SK-N-SH (cell line): ENCODE data around the gene RNF151. TPM values are rescaled to one million over a fixed set of nuclear protein-coding genes. Genes with fewer than 3 reads are reported as not detected.

Experiments used
- CTCF ChIA-PET: fragments of 300-600, 350-600 bp; formaldehyde crosslinking; extraction: SDS; loops from one replicate; lab custom pipeline; 2021; lab: Yijun Ruan, JAX
- POLR2A ChIA-PET: fragments of 350-600 bp; sonication (Branson Sonifier 250); formaldehyde crosslinking; extraction: SDS; loops from one replicate; lab custom pipeline; 2020; ENCODE audit warnings: antibody characterized with exemption, inconsistent platforms; lab: Yijun Ruan, JAX
- DNase-seq: peaks from one replicate; pipeline ENCODE4 v3.0.0; 2012
- H2AFZ ChIP-seq: fragments of 200-600 bp; sonication (generic); 2 replicates; pipeline ENCODE4 v1.8.1; 2016; ENCODE audit warnings: antibody characterized with exemption, mild to moderate bottlenecking, low read depth
- H3F3A ChIP-seq: fragments of 200-600 bp; sonication (generic); replicated peaks from 2 replicates; pipeline ENCODE3; 2016; ENCODE audit warnings: antibody characterized with exemption, mild to moderate bottlenecking; ENCODE audit not compliant: insufficient read depth
- H3K27ac ChIP-seq, 2 experiments: fragments of 200-500 bp in 1 of 2; fragments of 200-600 bp in 1 of 2; sonication (Bioruptor generic) in 1 of 2; sonication (generic), shearing (Covaris generic) in 1 of 2; 2 replicates each; pipeline versions ENCODE4 v1.5.1 to v1.6.1; 2014 to 2016; ENCODE audit warnings: low read depth in 2 of 2, inconsistent platforms in 1 of 2, low read length in 1 of 2, mild to moderate bottlenecking in 1 of 2, mixed read lengths in 1 of 2
- H3K27me3 ChIP-seq: fragments of 200-600 bp; sonication (generic), shearing (Covaris generic); 2 replicates; pipeline ENCODE4 v1.6.1; 2016; ENCODE audit warnings: mixed run types; ENCODE audit not compliant: insufficient read depth
- H3K36me3 ChIP-seq, 2 experiments: fragments of 200-500 bp in 1 of 2; fragments of 200-600 bp in 1 of 2; sonication (Bioruptor generic) in 1 of 2; sonication (generic) in 1 of 2; replicated peaks in 1 of 2; 2 replicates each; pipeline versions ENCODE3 to v1.5.1; 2014 to 2016; ENCODE audit warnings: low read length in 1 of 2, mild to moderate bottlenecking in 1 of 2; ENCODE audit not compliant: insufficient read depth in 2 of 2, control insufficient read depth in 1 of 2
- H3K4me1 ChIP-seq, 2 experiments: fragments of 200-500 bp in 1 of 2; fragments of 200-600 bp in 1 of 2; sonication (Bioruptor generic) in 1 of 2; sonication (generic), shearing (Covaris generic) in 1 of 2; 2 replicates each; pipeline versions ENCODE4 v1.5.1 to v1.6.1; 2014 to 2016; ENCODE audit warnings: low read depth in 1 of 2, low read length in 1 of 2, mixed run types in 1 of 2; ENCODE audit not compliant: insufficient read depth in 2 of 2, control insufficient read depth in 1 of 2
- H3K4me2 ChIP-seq: fragments of 200-600 bp; sonication (generic), shearing (Covaris generic); 2 replicates; pipeline ENCODE4 v1.6.1; 2017; ENCODE audit warnings: mixed run types
- H3K4me3 ChIP-seq, 2 experiments: fragments of 200-500 bp in 1 of 2; fragments of 200-600 bp in 1 of 2; sonication (Bioruptor generic) in 1 of 2; sonication (generic), shearing (Covaris generic) in 1 of 2; 2 replicates each; pipeline versions ENCODE4 v1.5.1 to v1.8.1; 2014 to 2016; ENCODE audit warnings: low read depth in 2 of 2, inconsistent platforms in 1 of 2, low read length in 1 of 2, mild to moderate bottlenecking in 1 of 2, mixed read lengths in 1 of 2, moderate library complexity in 1 of 2
- H3K79me2 ChIP-seq: fragments of 200-600 bp; sonication (generic); 2 replicates; pipeline ENCODE4 v1.8.1; 2017; ENCODE audit warnings: mild to moderate bottlenecking; ENCODE audit not compliant: insufficient read depth
- H3K9ac ChIP-seq: fragments of 200-600 bp; sonication (generic); 2 replicates; pipeline ENCODE4 v1.6.1; 2017; ENCODE audit warnings: mixed run types
- H3K9me2 ChIP-seq: fragments of 200-600 bp; sonication (generic); 2 replicates; pipeline ENCODE4 v1.6.1; 2017; ENCODE audit warnings: mixed run types
- H3K9me3 ChIP-seq: fragments of 200-600 bp; sonication (generic); 2 replicates; pipeline ENCODE4 v1.6.1; 2017; ENCODE audit warnings: mixed run types, mild to moderate bottlenecking, moderate library complexity
- H4K20me1 ChIP-seq: fragments of 200-600 bp; sonication (generic); 2 replicates; pipeline ENCODE4 v1.6.1; 2017; ENCODE audit warnings: mild to moderate bottlenecking, mixed run types; ENCODE audit not compliant: insufficient read depth
- ELF1 ChIP-seq: IDR thresholded peaks from 2 replicates; pipeline ENCODE4 v1.4.0; 2012
- EP300 ChIP-seq, 2 experiments: IDR thresholded peaks; 2 replicates each; pipeline versions ENCODE4 v1.4.0 to v1.6.1; 2012; ENCODE audit warnings: borderline replicate concordance in 1 of 2, low read depth in 1 of 2, low read length in 1 of 2
- EZH2phosphoT487 ChIP-seq: fragments of 200-600 bp; sonication (generic); IDR thresholded peaks from 2 replicates; pipeline ENCODE4 v1.6.1; 2017; ENCODE audit warnings: low read depth, mixed run types, mild to moderate bottlenecking, antibody characterized with exemption, moderate library complexity, borderline replicate concordance
- FOXJ3 ChIP-seq: sonication (generic); formaldehyde crosslinking; IDR thresholded peaks from 2 replicates; pipeline ENCODE4 v1.5.1; 2020; ENCODE audit warnings: mild to moderate bottlenecking, missing genetic modification reagents
- GABPA ChIP-seq: IDR thresholded peaks from 2 replicates; pipeline ENCODE4 v1.4.0; 2012; ENCODE audit warnings: low read depth, mild to moderate bottlenecking
- GATA2 ChIP-seq: sonication (generic); formaldehyde crosslinking; IDR thresholded peaks from 2 replicates; pipeline ENCODE4 v1.5.0; 2020; ENCODE audit warnings: mild to moderate bottlenecking, missing genetic modification reagents
- MEF2A ChIP-seq: IDR thresholded peaks from 2 replicates; pipeline ENCODE4 v1.4.0; 2012; ENCODE audit warnings: low read depth, borderline replicate concordance
- RAD21 ChIP-seq: IDR thresholded peaks from 2 replicates; pipeline ENCODE4 v1.6.1; 2012; ENCODE audit warnings: mild to moderate bottlenecking, low read length
- REST ChIP-seq: IDR thresholded peaks from 2 replicates; pipeline ENCODE4 v1.6.1; 2012; ENCODE audit warnings: mild to moderate bottlenecking, low read depth, low read length, moderate library complexity
- SIN3A ChIP-seq: IDR thresholded peaks from 2 replicates; pipeline ENCODE4 v1.6.1; 2012; ENCODE audit warnings: low read depth, mild to moderate bottlenecking, low read length, moderate library complexity, borderline replicate concordance
- TAF1 ChIP-seq: IDR thresholded peaks from 2 replicates; pipeline ENCODE4 v1.6.1; 2012; ENCODE audit warnings: low read depth, mild to moderate bottlenecking, low read length, moderate library complexity, borderline replicate concordance
- TCF12 ChIP-seq: IDR thresholded peaks from 2 replicates; pipeline ENCODE4 v1.4.0; 2012
- TEAD4 ChIP-seq: IDR thresholded peaks from 2 replicates; pipeline ENCODE4 v1.4.0; 2012; ENCODE audit warnings: mild to moderate bottlenecking, borderline replicate concordance; ENCODE audit not compliant: insufficient read depth
- YY1 ChIP-seq: IDR thresholded peaks from 2 replicates; pipeline ENCODE4 v1.4.0; 2012; ENCODE audit warnings: low read depth, mild to moderate bottlenecking
- WGBS: methylation state at CpG from one replicate; pipeline ENCODE4 v1.1.6; 2017; ENCODE audit warnings: low lambda C conversion rate; 5-methylcytosine and 5-hydroxymethylcytosine counted together
- polyA plus RNA-seq, 3 experiments: library from polyadenylated mRNA; depleted of rRNA; stranded (reverse); fragments of >200 nt; gene quantifications; 2 replicates each; pipeline ENCODE4 v1.2.3, GENCODE V29; 2012
- TF ChIP-seq, protein P1 (sequence below): fragments of 200-600 bp; sonication (generic); IDR thresholded peaks from 2 replicates; pipeline ENCODE4 v1.6.1; 2017; ENCODE audit warnings: antibody characterized with exemption, mild to moderate bottlenecking, moderate library complexity
- TF ChIP-seq, protein P2 (sequence below): fragments of 150-350 bp; IDR thresholded peaks from 2 replicates; pipeline ENCODE4 v1.6.1; 2017; ENCODE audit warnings: antibody characterized with exemption, low read length, low read depth, borderline replicate concordance

The RNF151 gene
- polyA plus RNA-seq, 1 of the 3 experiments (the other 2 are of a cell fraction) = 0.07 TPM

GRCh38 chr16:1991135-1991551 lies 24.5 kb downstream of the RNF151 start:
- H2AFZ ChIP-seq = no peak overlapping the region

More at GRCh38 chr16:1991135-1991551, 24.5 kb downstream of the RNF151 start:
- Histone ChIP-seq H3K36me3 (peaks cover 0 to 5% of the 10 kb centered on the region in 2 experiments), H3K4me2 (0 out of 2 replicates have a peak overlapping the region, but pooled peaks have one; percentile 85), H4K20me1 (no peaks in the 10 kb centered on the region), H3K9me3 (no peaks in the 10 kb centered on the region), H3K9me2 (no peaks in the 10 kb centered on the region), H3K79me2 (peaks cover 2% of the 10 kb centered on the region; the same call in 1 of the 2 replicates), H3K4me1 (peaks cover 0 to 18% of the 10 kb centered on the region in 2 experiments; a peak in 1 of 4 replicates), H3F3A (peaks cover 16% of the 10 kb centered on the region), H3K9ac (no peak overlapping the region), H3K27me3 (no peaks in the 10 kb centered on the region), H3K27ac (no peak overlapping the region), H3K4me3 (peak overlapping the region in 1 of 2 experiments; percentile 62; a peak in 1 of 4 replicates)
- POLR2A ChIA-PET = no interaction called here
- CTCF ChIA-PET = interaction anchor here (1.3 to 12.9 kb wide), 2 partner anchors 13 to 18 kb away, joined by 4 to 108 read pairs; no protein-coding TSS in a partner anchor
- DNase-seq = no peak
- TF ChIP-seq REST (no peak), GATA2 (CRISPR knock-in tag) (no peak), EP300 (IDR thresholded peaks at IDR 0.05; ENCODE audit: borderline replicate concordance in 1 of 2, low read depth in 1 of 2, low read length in 1 of 2) (no peak), TAF1 (no peak), YY1 (no peak), GABPA (no peak), RAD21 (no peak), ELF1 (no peak), MEF2A (no peak), SIN3A (no peak), TCF12 (no peak), FOXJ3 (CRISPR knock-in tag) (no peak), EZH2phosphoT487 (no peak), TEAD4 (no peak)
- TF ChIP-seq, protein P1, sequence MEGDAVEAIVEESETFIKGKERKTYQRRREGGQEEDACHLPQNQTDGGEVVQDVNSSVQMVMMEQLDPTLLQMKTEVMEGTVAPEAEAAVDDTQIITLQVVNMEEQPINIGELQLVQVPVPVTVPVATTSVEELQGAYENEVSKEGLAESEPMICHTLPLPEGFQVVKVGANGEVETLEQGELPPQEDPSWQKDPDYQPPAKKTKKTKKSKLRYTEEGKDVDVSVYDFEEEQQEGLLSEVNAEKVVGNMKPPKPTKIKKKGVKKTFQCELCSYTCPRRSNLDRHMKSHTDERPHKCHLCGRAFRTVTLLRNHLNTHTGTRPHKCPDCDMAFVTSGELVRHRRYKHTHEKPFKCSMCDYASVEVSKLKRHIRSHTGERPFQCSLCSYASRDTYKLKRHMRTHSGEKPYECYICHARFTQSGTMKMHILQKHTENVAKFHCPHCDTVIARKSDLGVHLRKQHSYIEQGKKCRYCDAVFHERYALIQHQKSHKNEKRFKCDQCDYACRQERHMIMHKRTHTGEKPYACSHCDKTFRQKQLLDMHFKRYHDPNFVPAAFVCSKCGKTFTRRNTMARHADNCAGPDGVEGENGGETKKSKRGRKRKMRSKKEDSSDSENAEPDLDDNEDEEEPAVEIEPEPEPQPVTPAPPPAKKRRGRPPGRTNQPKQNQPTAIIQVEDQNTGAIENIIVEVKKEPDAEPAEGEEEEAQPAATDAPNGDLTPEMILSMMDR = no peak
- TF ChIP-seq, protein P2, sequence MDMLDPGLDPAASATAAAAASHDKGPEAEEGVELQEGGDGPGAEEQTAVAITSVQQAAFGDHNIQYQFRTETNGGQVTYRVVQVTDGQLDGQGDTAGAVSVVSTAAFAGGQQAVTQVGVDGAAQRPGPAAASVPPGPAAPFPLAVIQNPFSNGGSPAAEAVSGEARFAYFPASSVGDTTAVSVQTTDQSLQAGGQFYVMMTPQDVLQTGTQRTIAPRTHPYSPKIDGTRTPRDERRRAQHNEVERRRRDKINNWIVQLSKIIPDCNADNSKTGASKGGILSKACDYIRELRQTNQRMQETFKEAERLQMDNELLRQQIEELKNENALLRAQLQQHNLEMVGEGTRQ = no peak
- WGBS = 95% methylated on average over 13 of the region's 18 CpGs
